Endodermal cell (in vitro differentiated cells): ENCODE measurements around the gene ZNF559. TPM values are rescaled to one million over a fixed set of nuclear protein-coding genes. Genes with fewer than 3 reads are reported as not detected.

Experiments used
- DNase-seq: peaks from one replicate; pipeline ENCODE4 v3.0.0-alpha.2; 2017
- H3K27ac ChIP-seq: 2 replicates; pipeline ENCODE4 v1.5.1; 2013; ENCODE audit warnings: mild to moderate bottlenecking, low read depth, low read length, moderate library complexity
- H3K27me3 ChIP-seq: 2 replicates; pipeline ENCODE4 v1.6.1; 2013; ENCODE audit warnings: mild to moderate bottlenecking, low read length, moderate library complexity; ENCODE audit not compliant: insufficient read depth, control insufficient read depth, poor library complexity, severe bottlenecking
- H3K36me3 ChIP-seq: 2 replicates; pipeline ENCODE4 v1.7.0; 2013; ENCODE audit warnings: mild to moderate bottlenecking, low read length, moderate library complexity; ENCODE audit not compliant: control insufficient read depth, insufficient read depth
- H3K4me1 ChIP-seq: one replicate; pipeline ENCODE4 v1.7.0; 2013; ENCODE audit warnings: low read length; ENCODE audit not compliant: control insufficient read depth, insufficient read depth
- H3K4me3 ChIP-seq: 2 replicates; pipeline ENCODE4 v1.5.1; 2013; ENCODE audit warnings: mild to moderate bottlenecking, low read length, moderate library complexity
- H3K9ac ChIP-seq: 2 replicates; pipeline ENCODE4 v1.6.1; 2013; ENCODE audit warnings: mild to moderate bottlenecking, low read length, moderate library complexity; ENCODE audit not compliant: poor library complexity, severe bottlenecking; ENCODE audit errors: extremely low read depth
- H3K9me3 ChIP-seq: 2 replicates; pipeline ENCODE4 v1.6.1; 2013; ENCODE audit warnings: mild to moderate bottlenecking, low read length, moderate library complexity; ENCODE audit not compliant: control insufficient read depth
- H3K27ac Mint-ChIP-seq: 2 replicates; pipeline ENCODE4 v1.8.0; 2020; ENCODE audit warnings: mixed read lengths
- H3K27me3 Mint-ChIP-seq: 2 replicates; pipeline ENCODE4 v1.8.0; 2021; ENCODE audit warnings: mild to moderate bottlenecking, mixed read lengths; ENCODE audit not compliant: insufficient read depth
- H3K36me3 Mint-ChIP-seq: 2 replicates; pipeline ENCODE4 v1.8.0; 2020; ENCODE audit warnings: low read depth, mixed read lengths
- H3K4me1 Mint-ChIP-seq: 2 replicates; pipeline ENCODE4 v1.8.0; 2020; ENCODE audit warnings: mixed read lengths
- H3K4me3 Mint-ChIP-seq: 2 replicates; pipeline ENCODE4 v1.8.0; 2020; ENCODE audit warnings: mild to moderate bottlenecking, moderate library complexity, mixed read lengths
- H3K9me3 Mint-ChIP-seq: 2 replicates; pipeline ENCODE4 v1.8.0; 2020; ENCODE audit warnings: mild to moderate bottlenecking, mixed read lengths
- WGBS, 2 experiments: methylation state at CpG; one replicate each; pipeline versions ENCODE4 v1.1.5 to v1.1.7; 2013; ENCODE audit warnings: missing lambda C conversion rate in 2 of 2, mixed read lengths in 1 of 2; ENCODE audit not compliant: insufficient coverage in 1 of 2, insufficient read length in 1 of 2; 5-methylcytosine and 5-hydroxymethylcytosine counted together
- total RNA-seq, 2 donors: library from RNA; stranded (reverse); fragmentation: NEBNext Ultra II Directional in 1 of 2; extraction: Animal tissue kit (Norgen Biotek cat#: 25700) in 1 of 2; gene quantifications; 2 replicates in 1 of 2; 3 replicates in 1 of 2; pipeline ENCODE4 v1.2.1, GENCODE V29; 2021
- TF ChIP-seq, protein P1 (sequence below): fragments of 200-600 bp; sonication (generic); conservative IDR thresholded peaks from 2 replicates; pipeline ENCODE4 v1.5.0; 2021; ENCODE audit warnings: antibody characterized with exemption, mild to moderate bottlenecking

Gene ZNF559
- total RNA-seq, 2 donors from 2014 or later = 18.1 to 27.0 TPM

DNA sequence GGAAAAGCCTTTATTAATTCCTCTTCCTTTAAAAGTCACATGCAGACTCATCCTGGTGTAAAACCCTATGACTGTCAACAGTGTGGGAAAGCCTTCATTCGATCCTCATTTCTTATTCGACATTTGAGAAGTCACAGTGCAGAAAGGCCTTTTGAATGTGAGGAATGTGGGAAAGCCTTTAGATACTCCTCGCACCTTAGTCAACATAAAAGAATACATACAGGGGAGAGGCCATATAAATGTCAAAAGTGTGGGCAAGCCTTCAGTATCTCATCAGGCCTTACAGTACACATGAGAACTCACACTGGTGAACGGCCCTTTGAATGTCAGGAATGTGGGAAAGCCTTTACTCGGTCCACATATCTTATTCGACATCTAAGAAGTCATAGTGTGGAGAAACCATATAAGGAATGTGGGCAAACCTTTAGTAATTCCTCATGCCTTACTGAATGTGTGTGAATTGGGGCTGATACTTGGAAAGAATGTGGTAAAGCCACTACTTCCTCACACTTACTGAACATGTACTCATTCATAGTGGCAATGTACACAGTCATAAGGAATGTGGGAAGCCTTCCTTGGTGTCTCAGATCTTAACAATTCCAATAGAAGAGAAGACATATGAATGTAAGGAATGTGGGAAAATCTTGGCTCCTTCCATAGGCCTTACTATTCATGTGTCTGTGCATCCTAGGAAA, 18.8 kb downstream of the ZNF559 start:
- H3K36me3 ChIP-seq = peaks cover 65% of the 10 kb centered on the region
- H3K27me3 Mint-ChIP-seq = no peaks in the 10 kb centered on the region
- no peak overlapping the region for H3K4me3 Mint-ChIP-seq
- H3K4me1 ChIP-seq = no peaks in the 10 kb centered on the region
- peaks cover 97% of the 10 kb centered on the region for H3K9me3 ChIP-seq
- H3K27me3 ChIP-seq = no peaks in the 10 kb centered on the region
- DNase-seq = no peak
- H3K4me3 ChIP-seq = peak overlapping the region; percentile 75
- H3K27ac ChIP-seq = no peak overlapping the region
- no peaks in the 10 kb centered on the region for H3K4me1 Mint-ChIP-seq
- no peak overlapping the region for H3K9ac ChIP-seq
- H3K9me3 Mint-ChIP-seq = peaks cover 94% of the 10 kb centered on the region
- H3K27ac Mint-ChIP-seq = no peak overlapping the region
- WGBS, 2 experiments = 90 to 94% methylated on average over 3 to 5 of the region's 6 CpGs
- TF ChIP-seq, protein P1, sequence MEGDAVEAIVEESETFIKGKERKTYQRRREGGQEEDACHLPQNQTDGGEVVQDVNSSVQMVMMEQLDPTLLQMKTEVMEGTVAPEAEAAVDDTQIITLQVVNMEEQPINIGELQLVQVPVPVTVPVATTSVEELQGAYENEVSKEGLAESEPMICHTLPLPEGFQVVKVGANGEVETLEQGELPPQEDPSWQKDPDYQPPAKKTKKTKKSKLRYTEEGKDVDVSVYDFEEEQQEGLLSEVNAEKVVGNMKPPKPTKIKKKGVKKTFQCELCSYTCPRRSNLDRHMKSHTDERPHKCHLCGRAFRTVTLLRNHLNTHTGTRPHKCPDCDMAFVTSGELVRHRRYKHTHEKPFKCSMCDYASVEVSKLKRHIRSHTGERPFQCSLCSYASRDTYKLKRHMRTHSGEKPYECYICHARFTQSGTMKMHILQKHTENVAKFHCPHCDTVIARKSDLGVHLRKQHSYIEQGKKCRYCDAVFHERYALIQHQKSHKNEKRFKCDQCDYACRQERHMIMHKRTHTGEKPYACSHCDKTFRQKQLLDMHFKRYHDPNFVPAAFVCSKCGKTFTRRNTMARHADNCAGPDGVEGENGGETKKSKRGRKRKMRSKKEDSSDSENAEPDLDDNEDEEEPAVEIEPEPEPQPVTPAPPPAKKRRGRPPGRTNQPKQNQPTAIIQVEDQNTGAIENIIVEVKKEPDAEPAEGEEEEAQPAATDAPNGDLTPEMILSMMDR = no peak
- H3K36me3 Mint-ChIP-seq = peaks cover 82% of the 10 kb centered on the region

DNA sequence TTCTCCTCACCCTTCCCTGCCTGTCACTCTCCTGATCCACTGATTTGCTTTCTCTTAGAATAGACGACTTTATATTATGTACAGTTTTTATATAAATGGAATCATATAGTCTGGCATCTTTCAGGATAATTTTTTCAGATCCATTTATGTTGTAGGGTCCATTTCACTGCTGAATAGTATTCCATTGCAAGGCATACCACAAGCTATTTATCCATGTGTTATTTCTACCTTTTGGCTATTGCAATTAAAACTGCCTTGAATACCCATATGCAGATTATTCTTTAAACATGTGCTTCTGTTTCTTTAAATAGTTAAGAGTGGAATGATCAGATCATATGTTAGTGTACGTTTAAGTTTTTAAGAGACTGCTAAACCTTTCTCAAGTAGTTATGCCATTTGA, 21.0 kb downstream of the ZNF559 start:
- TF ChIP-seq, protein P1 = no peak
- Histone ChIP-seq H3K9ac (no peak overlapping the region), H3K36me3 (peaks cover 57% of the 10 kb centered on the region), H3K27me3 (no peaks in the 10 kb centered on the region), H3K27ac (no peak overlapping the region), H3K4me1 (no peaks in the 10 kb centered on the region), H3K9me3 (peaks cover 97% of the 10 kb centered on the region), H3K4me3 (peak overlapping the region; percentile 75)
- Mint-ChIP-seq H3K4me3 (no peak overlapping the region), H3K36me3 (peaks cover 83% of the 10 kb centered on the region), H3K27ac (no peak overlapping the region), H3K27me3 (no peaks in the 10 kb centered on the region), H3K9me3 (peaks cover 95% of the 10 kb centered on the region), H3K4me1 (no peaks in the 10 kb centered on the region)
- no peak for DNase-seq
- WGBS, 2 experiments = 100% methylated on average over 1 of the region's 2 CpGs

DNA sequence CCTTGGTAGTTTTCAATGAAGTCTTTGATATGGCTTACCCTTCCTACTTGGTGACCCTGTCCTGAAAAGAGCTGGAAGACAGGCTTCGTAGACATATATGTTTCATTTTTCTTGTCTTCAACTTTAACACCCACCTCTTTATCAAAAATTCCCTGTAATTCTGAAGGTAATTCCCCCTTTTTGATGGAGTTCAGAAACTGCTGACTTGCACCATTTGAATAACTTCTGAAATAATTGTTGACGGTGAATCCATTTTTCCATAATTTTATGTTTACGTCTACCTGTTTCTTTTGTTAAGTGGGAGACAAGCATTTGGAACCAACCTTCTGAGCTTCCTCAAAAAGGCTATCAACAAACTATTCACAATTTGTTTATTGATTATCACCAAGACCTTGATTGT, 24.3 kb downstream of the ZNF559 start:
- Mint-ChIP-seq H3K36me3 (peaks cover 78% of the 10 kb centered on the region), H3K9me3 (peaks cover 93% of the 10 kb centered on the region), H3K4me1 (no peaks in the 10 kb centered on the region), H3K27me3 (no peaks in the 10 kb centered on the region), H3K27ac (no peak overlapping the region), H3K4me3 (no peak overlapping the region)
- Histone ChIP-seq H3K4me1 (no peaks in the 10 kb centered on the region), H3K27me3 (no peaks in the 10 kb centered on the region), H3K4me3 (no peak overlapping the region), H3K36me3 (peaks cover 39% of the 10 kb centered on the region), H3K9me3 (peaks cover 94% of the 10 kb centered on the region), H3K9ac (no peak overlapping the region), H3K27ac (no peak overlapping the region)
- WGBS, 2 experiments = 97 to 99% methylated on average over 3 of the region's 3 CpGs
- DNase-seq = no peak
- TF ChIP-seq, protein P1 = no peak
